Endothelial cell of umbilical vein (primary cell): Measurements from ENCODE around the gene EZR. TPM values are rescaled to one million over a fixed set of nuclear protein-coding genes. Genes with fewer than 3 reads are reported as not detected.
A peak's percentile ranks its signal among the peaks of the same experiment; 100 is the strongest.

ENCODE experiments used
- BruUV-seq: library from RNA; stranded (reverse); fragments of 400-500 nt; replicated peaks from 2 replicates; lab custom pipeline; 2021; lab: Mats Ljungman, UMichigan
- CTCF ChIA-PET: fragments of 300-600, 350-600 bp; sonication (Branson Sonifier 250); formaldehyde crosslinking; loops from one replicate; lab custom pipeline; 2021; ENCODE audit warnings: antibody characterized with exemption, inconsistent platforms; lab: Charles Lee
- POLR2A ChIA-PET: fragments of 300-600, 350-600 bp; sonication (Branson Sonifier 250); formaldehyde crosslinking; loops from one replicate; lab custom pipeline; 2021; ENCODE audit warnings: antibody characterized with exemption, inconsistent platforms; lab: Charles Lee
- DNase-seq: peaks from one replicate; pipeline ENCODE4 v3.0.0-alpha.2; 2011; ENCODE audit warnings: low read depth, low spot score
- FAIRE-seq: peaks from 2 replicates; lab custom pipeline; 2011; peaks lifted over from hg19 to GRCh38; lab: Jason Lieb, UNC
- H2AFZ ChIP-seq: 2 replicates; pipeline ENCODE4 v1.6.0; 2012; ENCODE audit warnings: low read depth, low read length, control low read depth, inconsistent platforms
- H3K27ac ChIP-seq: 2 replicates; pipeline ENCODE4 v1.5.1; 2011; ENCODE audit warnings: low read depth, mild to moderate bottlenecking, control low read depth, low read length, moderate library complexity; ENCODE audit not compliant: insufficient read depth
- H3K27me3 ChIP-seq, 2 experiments: 2 replicates each; pipeline versions ENCODE4 v1.6.0 to v1.6.1; 2011; ENCODE audit warnings: low read length in 2 of 2, mixed read lengths in 1 of 2; ENCODE audit not compliant: control insufficient read depth in 2 of 2, insufficient read depth in 2 of 2
- H3K36me3 ChIP-seq, 2 experiments: 2 replicates in 1 of 2; 3 replicates in 1 of 2; pipeline ENCODE4 v1.5.1; 2011; ENCODE audit warnings: low read length in 2 of 2, mild to moderate bottlenecking in 1 of 2, moderate library complexity in 1 of 2; ENCODE audit not compliant: control insufficient read depth in 2 of 2, insufficient read depth in 2 of 2; ENCODE audit errors: extremely low read depth in 1 of 2
- H3K4me1 ChIP-seq: 3 replicates; pipeline ENCODE4 v1.5.1; 2011; ENCODE audit warnings: mild to moderate bottlenecking, low read length; ENCODE audit not compliant: control insufficient read depth, insufficient read depth; ENCODE audit errors: extremely low read depth
- H3K4me2 ChIP-seq: 2 replicates; pipeline ENCODE4 v1.6.1; 2011; ENCODE audit warnings: low read length, control low read depth, mixed read lengths; ENCODE audit not compliant: insufficient read depth
- H3K4me3 ChIP-seq, 3 experiments: fragments of 200-600 bp in 1 of 3; sonication (generic), shearing (Covaris generic) in 1 of 3; replicated peaks in 1 of 3; 2 replicates each; pipeline ENCODE4 v1.5.1; 2011 to 2016; ENCODE audit warnings: control low read depth in 3 of 3, low read length in 3 of 3, mild to moderate bottlenecking in 2 of 3, inconsistent platforms in 1 of 3, low read depth in 1 of 3, moderate library complexity in 1 of 3; ENCODE audit not compliant: insufficient read depth in 1 of 3
- H3K79me2 ChIP-seq: 2 replicates; pipeline ENCODE4 v1.6.0; 2012; ENCODE audit warnings: low read length, inconsistent platforms; ENCODE audit not compliant: control insufficient read depth, insufficient read depth
- H3K9ac ChIP-seq: replicated peaks from 2 replicates; pipeline ENCODE3; 2011; ENCODE audit warnings: low read length, control low read depth; ENCODE audit not compliant: insufficient read depth; ENCODE audit errors: extremely low read depth
- H3K9me1 ChIP-seq: replicated peaks from 3 replicates; pipeline ENCODE4 v1.6.0; 2011; ENCODE audit warnings: mild to moderate bottlenecking, low read length; ENCODE audit not compliant: control insufficient read depth, insufficient read depth; ENCODE audit errors: extremely low read depth
- H3K9me3 ChIP-seq: replicated peaks from 2 replicates; pipeline ENCODE4 v1.5.1; 2012; ENCODE audit warnings: low read length, inconsistent platforms; ENCODE audit not compliant: control insufficient read depth, insufficient read depth
- H4K20me1 ChIP-seq: replicated peaks from 2 replicates; pipeline ENCODE3; 2011; ENCODE audit warnings: mild to moderate bottlenecking, low read length; ENCODE audit not compliant: control insufficient read depth, insufficient read depth; ENCODE audit errors: extremely low read depth
- CTCF ChIP-seq, 2 donors: IDR thresholded peaks; 1 replicate in 1 of 2; 2 replicates in 1 of 2; pipeline ENCODE4 v1.5.1; 2011; ENCODE audit warnings: low read length in 2 of 2, mild to moderate bottlenecking in 2 of 2, moderate library complexity in 2 of 2, control low read depth in 1 of 2, inconsistent platforms in 1 of 2, low read depth in 1 of 2; ENCODE audit not compliant: insufficient read depth in 1 of 2; ENCODE audit errors: extremely low read depth in 1 of 2
- EZH2 ChIP-seq: IDR thresholded peaks from 2 replicates; pipeline ENCODE4 v1.6.1; 2012; ENCODE audit warnings: borderline replicate concordance, low read depth, mild to moderate bottlenecking, moderate library complexity, low read length, inconsistent platforms; ENCODE audit not compliant: severe bottlenecking
- FOS ChIP-seq: IDR thresholded peaks from 2 replicates; pipeline ENCODE4 v1.6.1; 2011; ENCODE audit warnings: mild to moderate bottlenecking, low read length, moderate library complexity, borderline replicate concordance; ENCODE audit not compliant: insufficient read depth
- GATA2 ChIP-seq: IDR thresholded peaks from 2 replicates; pipeline ENCODE4 v1.7.0; 2011; ENCODE audit warnings: low read depth, mild to moderate bottlenecking, moderate library complexity, mixed read lengths, low read length; ENCODE audit not compliant: insufficient read length, insufficient read depth
- JUN ChIP-seq: IDR thresholded peaks from 2 replicates; pipeline ENCODE4 v1.6.1; 2011; ENCODE audit warnings: borderline replicate concordance, low read depth; ENCODE audit not compliant: insufficient read length, insufficient read depth
- MAX ChIP-seq: IDR thresholded peaks from 2 replicates; pipeline ENCODE4 v1.6.1; 2011; ENCODE audit not compliant: insufficient read depth, insufficient read length
- MYC ChIP-seq: IDR thresholded peaks from one replicate; pipeline ENCODE4 v1.6.1; 2011; ENCODE audit warnings: mild to moderate bottlenecking, low read depth, low read length
- POLR2A ChIP-seq: IDR thresholded peaks from 2 replicates; pipeline ENCODE4 v1.6.1; 2012; ENCODE audit warnings: low read depth, mild to moderate bottlenecking, control low read depth, low read length
- POLR2AphosphoS5 ChIP-seq: IDR thresholded peaks from 2 replicates; pipeline ENCODE4 v1.6.1; 2012; ENCODE audit warnings: low read depth, mild to moderate bottlenecking, control low read depth, low read length, moderate library complexity; ENCODE audit not compliant: insufficient read depth
- dilution Hi-C: fragments of 300-500 bp; cut with MboI; formaldehyde crosslinking; loops from one replicate; pipeline ENCODE4 v1.15.0; 2019; ENCODE audit warnings: low sequenced_read_pairs; ENCODE audit not compliant: extremely low pct_ligation_motif_present
- intact Hi-C: fragments of 100-400 bp; cut with micrococcal nuclease; formaldehyde crosslinking; loops from one replicate; pipeline ENCODE4 v1.10.0; 2022
- polyA plus RNA-seq, 4 experiments: library from polyadenylated mRNA; depleted of rRNA in 3 of 4; stranded (reverse) in 3 of 4; unstranded in 1 of 4; fragments of >200 nt; gene quantifications; 2 replicates each; pipeline versions ENCODE4 v1.2.1 to v1.2.3, GENCODE V29; 2011 to 2012; ENCODE audit warnings: missing spikeins in 1 of 4
- total RNA-seq: library from RNA; stranded (reverse); gene quantifications from 2 replicates; pipeline ENCODE4 v1.2.3, GENCODE V29; 2021

The EZR gene
- total and polyA plus RNA-seq, 2 donors (not counting 3 experiments of a cell fraction or from before 2014, with no cell fraction given) = 58.5 to 108 TPM

- no peak overlapping the region for H3K9ac ChIP-seq
- no peak overlapping the region for H3K4me3 ChIP-seq
- H4K20me1 ChIP-seq = no peaks in the 10 kb centered on the region
- ChIA-PET CTCF (no interaction called here), POLR2A (no interaction called here)
- H3K4me1 ChIP-seq = peaks cover 16% of the 10 kb centered on the region
- peaks cover 70% of the 10 kb centered on the region for H3K79me2 ChIP-seq
- H2AFZ ChIP-seq = no peak overlapping the region
- peaks cover 0 to 4% of the 10 kb centered on the region in 2 experiments for H3K36me3 ChIP-seq
- no peaks in the 10 kb centered on the region for H3K27me3 ChIP-seq
- dilution Hi-C loops = no loop called here
- no peak for TF ChIP-seq EZH2
- no peaks in the 10 kb centered on the region for H3K9me3 ChIP-seq
- intact Hi-C loops = loop anchor here (2.0 kb wide), 1 partner anchor 17 kb away; no protein-coding TSS in a partner anchor
- FAIRE-seq (peak; percentile 55), DNase-seq (no peak)
- no TSS peak for BruUV-seq
- H3K9me1 ChIP-seq = no peaks in the 10 kb centered on the region
- H3K27ac ChIP-seq = no peak overlapping the region
- H3K4me2 ChIP-seq = no peak overlapping the region
These were observed 3.3 kb downstream of the EZR start for GRCh38 chr6:158815907-158816306.

GRCh38 chr6:158815379-158815724 is 3.8 kb downstream of the EZR start:
- H3K9ac ChIP-seq = no peak overlapping the region

More at GRCh38 chr6:158815379-158815724, 3.8 kb downstream of the EZR start:
- TF ChIP-seq POLR2AphosphoS5 (no peak), JUN (no peak), GATA2 (no peak), FOS (no peak), POLR2A (no peak), CTCF (IDR thresholded peaks at IDR 0.05; ENCODE audit: extremely low read depth in 1 of 2, insufficient read depth in 1 of 2, low read depth in 1 of 2, low read length in 2 of 2) (no peak), MAX (no peak), MYC (no peak), EZH2 (no peak)
- Histone ChIP-seq H3K9me1 (no peaks in the 10 kb centered on the region), H3K27ac (no peak overlapping the region), H3K9me3 (no peaks in the 10 kb centered on the region), H3K4me2 (no peak overlapping the region), H3K4me1 (peaks cover 16% of the 10 kb centered on the region), H3K27me3 (no peaks in the 10 kb centered on the region), H2AFZ (no peak overlapping the region), H3K4me3 (no peak overlapping the region), H3K36me3 (peaks cover 0 to 6% of the 10 kb centered on the region in 2 experiments), H4K20me1 (peaks cover 2% of the 10 kb centered on the region), H3K79me2 (peaks cover 76% of the 10 kb centered on the region)
- FAIRE-seq = no peak
- dilution Hi-C loops (no loop called here), intact Hi-C loops (no loop called here)
- ChIA-PET POLR2A (no interaction called here), CTCF (no interaction called here)
- BruUV-seq = no TSS peak
- no peak for DNase-seq
